Activated T-cell treated with anti-CD3 and anti-CD28 coated beads, Interleukin-2, amount 50 U/mL, for 24 hours (primary cell): Measurements from ENCODE around the gene DYNLT2B.
"Not testable (repeated sequence)": the region's sequence is repeated elsewhere in the genome, so short reads cannot be mapped to it uniquely, and the experiment has no call there.

Experiments used
- DNase-seq: peaks from one replicate; pipeline ENCODE4 v3.0.0-alpha.2; 2020
- H3K27ac Mint-ChIP-seq: 2 replicates; pipeline ENCODE4 v1.8.0; 2020; ENCODE audit warnings: mild to moderate bottlenecking, mixed read lengths
- H3K27me3 Mint-ChIP-seq: 2 replicates; pipeline ENCODE4 v1.8.0; 2020; ENCODE audit warnings: mixed read lengths
- H3K36me3 Mint-ChIP-seq: 2 replicates; pipeline ENCODE4 v1.8.0; 2020; ENCODE audit warnings: low read depth, mixed read lengths
- H3K4me1 Mint-ChIP-seq: 2 replicates; pipeline ENCODE4 v1.8.0; 2020; ENCODE audit warnings: low read depth, mixed read lengths
- H3K4me3 Mint-ChIP-seq: 2 replicates; pipeline ENCODE4 v1.8.0; 2020; ENCODE audit warnings: mild to moderate bottlenecking, moderate library complexity, mixed read lengths
- H3K9me3 Mint-ChIP-seq: 2 replicates; pipeline ENCODE4 v1.8.0; 2020; ENCODE audit warnings: mixed read lengths

The DYNLT2B gene

GRCh38 chr3:196339493-196340254, 21.6 kb upstream of the DYNLT2B start:
- Mint-ChIP-seq H3K27me3 (no peaks in the 10 kb centered on the region), H3K4me1 (peaks cover 8% of the 10 kb centered on the region), H3K27ac (no peak overlapping the region), H3K9me3 (no peaks in the 10 kb centered on the region), H3K4me3 (no peak overlapping the region), H3K36me3 (no peaks in the 10 kb centered on the region)
- DNase-seq: no peak

- Mint-ChIP-seq H3K36me3 (no peaks in the 10 kb centered on the region), H3K4me1 (peaks cover 8% of the 10 kb centered on the region), H3K27ac (no peak overlapping the region), H3K4me3 (no peak overlapping the region), H3K9me3 (no peaks in the 10 kb centered on the region), H3K27me3 (no peaks in the 10 kb centered on the region)
- no peak for DNase-seq
Observed at GRCh38 chr3:196339044-196339443, 21.0 kb upstream of the DYNLT2B start.

DNA sequence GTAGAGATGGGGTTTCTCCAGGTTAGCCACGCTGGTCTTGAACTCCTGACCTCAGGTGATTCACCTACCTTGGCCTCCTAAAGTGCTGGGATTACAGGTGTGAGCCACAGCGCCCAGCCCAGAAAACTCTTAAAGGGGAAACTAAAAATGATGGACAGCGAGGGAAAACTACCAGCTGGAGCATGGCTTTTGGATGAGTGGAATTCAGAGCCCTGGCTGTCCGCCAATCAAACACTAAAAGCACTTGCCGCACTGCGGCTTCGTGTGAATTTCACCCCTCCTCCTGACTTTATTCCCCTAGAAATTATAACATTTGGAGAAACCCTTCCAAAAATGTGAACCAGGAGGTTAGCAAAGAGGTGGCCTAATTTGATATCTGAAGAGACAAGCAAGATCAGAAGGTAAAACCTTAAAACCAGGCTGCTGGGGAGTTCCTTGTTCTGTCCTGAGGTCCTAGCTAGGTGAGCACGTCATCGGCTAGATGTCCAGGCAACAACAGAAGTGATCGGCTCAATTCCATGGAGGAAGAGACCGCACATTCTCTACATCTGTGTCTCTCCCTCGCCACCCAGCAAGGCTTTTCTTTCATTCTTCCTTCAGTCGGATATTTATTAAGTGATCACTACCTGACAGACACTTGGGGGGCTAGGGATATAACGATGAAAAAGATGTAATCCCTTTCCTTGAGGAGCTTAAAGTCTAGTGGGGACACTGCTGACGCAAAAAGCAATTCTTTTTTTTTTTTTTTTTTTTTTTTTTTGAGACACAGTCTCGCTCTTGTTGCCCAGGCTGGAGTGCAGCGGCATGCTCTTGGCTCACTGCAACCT, 18.5 kb upstream of the DYNLT2B start:
- Mint-ChIP-seq H3K36me3 (no peaks in the 10 kb centered on the region), H3K9me3 (no peaks in the 10 kb centered on the region), H3K27me3 (no peaks in the 10 kb centered on the region), H3K4me1 (peaks cover 8% of the 10 kb centered on the region), H3K4me3 (no peak overlapping the region), H3K27ac (no peak overlapping the region)
- no peak for DNase-seq

- DNase-seq: no peak
- H3K27ac Mint-ChIP-seq: no peak overlapping the region
- H3K4me1 Mint-ChIP-seq: peaks cover 4% of the 10 kb centered on the region
- no peaks in the 10 kb centered on the region for H3K9me3 Mint-ChIP-seq
- H3K27me3 Mint-ChIP-seq: no peaks in the 10 kb centered on the region
- no peaks in the 10 kb centered on the region for H3K36me3 Mint-ChIP-seq
- H3K4me3 Mint-ChIP-seq: no peak overlapping the region
Observed at GRCh38 chr3:196335503-196335948, 17.5 kb upstream of the DYNLT2B start.

- Mint-ChIP-seq H3K27ac (no peak overlapping the region), H3K4me1 (no peaks in the 10 kb centered on the region), H3K27me3 (no peaks in the 10 kb centered on the region), H3K36me3 (no peaks in the 10 kb centered on the region), H3K4me3 (no peak overlapping the region), H3K9me3 (no peaks in the 10 kb centered on the region)
- no peak for DNase-seq
Observed at GRCh38 chr3:196334982-196335381, 16.9 kb upstream of the DYNLT2B start.

- no peak for DNase-seq
- no peaks in the 10 kb centered on the region for H3K4me1 Mint-ChIP-seq
- no peaks in the 10 kb centered on the region for H3K36me3 Mint-ChIP-seq
- no peak overlapping the region for H3K27ac Mint-ChIP-seq
- no peaks in the 10 kb centered on the region for H3K9me3 Mint-ChIP-seq
- no peaks in the 10 kb centered on the region for H3K27me3 Mint-ChIP-seq
- no peak overlapping the region for H3K4me3 Mint-ChIP-seq
Observed at GRCh38 chr3:196332168-196332567, 14.1 kb upstream of the DYNLT2B start.

GRCh38 chr3:196327405-196327804, 9.4 kb upstream of the DYNLT2B start:
- Mint-ChIP-seq H3K9me3 (no peaks in the 10 kb centered on the region), H3K27me3 (no peaks in the 10 kb centered on the region), H3K27ac (no peak overlapping the region), H3K4me1 (no peaks in the 10 kb centered on the region), H3K36me3 (no peaks in the 10 kb centered on the region), H3K4me3 (no peak overlapping the region)
- DNase-seq: no peak

DNA sequence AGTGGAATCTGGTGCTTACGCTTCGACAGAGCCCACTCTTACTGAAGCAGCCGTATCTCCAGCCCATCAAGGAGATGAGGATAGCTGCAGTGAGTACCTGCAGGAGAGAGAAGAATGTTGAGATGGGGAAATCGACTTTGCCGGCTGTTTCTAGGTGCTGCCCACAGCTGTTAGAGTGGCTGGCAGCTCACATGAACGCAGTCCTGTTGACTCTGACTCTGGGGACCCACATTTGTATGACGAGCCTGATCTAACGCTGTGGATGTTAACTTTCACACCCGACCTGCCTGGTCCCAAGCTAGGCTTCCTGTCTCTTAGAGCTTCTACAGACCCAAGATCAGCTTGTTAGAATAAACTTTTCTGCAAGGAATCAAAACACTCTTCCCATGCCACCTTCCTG, 8.9 kb upstream of the DYNLT2B start:
- Mint-ChIP-seq H3K27ac (no peak overlapping the region), H3K36me3 (no peaks in the 10 kb centered on the region), H3K4me1 (no peaks in the 10 kb centered on the region), H3K9me3 (no peaks in the 10 kb centered on the region), H3K4me3 (no peak overlapping the region), H3K27me3 (no peaks in the 10 kb centered on the region)
- no peak for DNase-seq

DNA sequence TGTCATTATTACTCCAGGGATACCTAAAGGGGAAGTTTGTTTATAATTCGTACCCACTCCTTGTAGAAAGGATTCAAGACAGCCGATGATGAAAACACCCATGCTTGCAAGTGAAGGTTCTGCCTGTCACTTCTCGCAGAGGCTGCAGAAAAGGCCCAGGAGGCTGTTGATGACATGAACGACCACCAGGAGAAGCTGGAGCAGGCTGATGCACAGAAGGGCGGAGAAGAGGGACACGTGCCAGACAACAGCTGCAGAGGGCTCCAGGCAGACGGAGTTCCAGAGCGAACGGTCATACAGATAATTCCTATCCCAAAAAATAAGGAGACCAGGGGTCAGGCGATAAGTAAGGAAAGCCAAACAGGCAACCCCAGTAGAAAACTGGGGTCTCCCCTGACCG, 5.7 kb upstream of the DYNLT2B start:
- Mint-ChIP-seq H3K4me1 (peaks cover 9% of the 10 kb centered on the region), H3K9me3 (no peaks in the 10 kb centered on the region), H3K36me3 (no peaks in the 10 kb centered on the region), H3K4me3 (no peak overlapping the region), H3K27ac (no peak overlapping the region), H3K27me3 (no peaks in the 10 kb centered on the region)
- DNase-seq: no peak

DNA sequence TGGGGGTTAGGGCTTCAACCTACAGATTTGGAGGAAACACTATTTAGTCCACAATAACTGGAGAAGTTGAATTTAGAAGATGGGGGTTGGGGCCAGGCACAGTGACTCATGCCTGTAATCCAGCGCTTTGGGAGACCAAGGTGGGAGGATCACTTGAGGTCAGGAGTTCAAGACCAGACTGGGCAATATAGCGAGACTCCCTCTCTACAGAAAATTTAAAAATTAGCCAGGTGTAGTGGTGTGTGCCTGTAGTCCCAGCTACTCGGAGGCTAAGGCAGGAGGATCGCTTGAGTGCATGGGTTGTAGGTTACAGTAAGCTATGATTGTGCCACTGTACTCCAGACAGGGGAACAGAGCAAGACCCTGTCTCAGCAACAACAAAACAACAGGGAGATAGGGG, 5.0 kb upstream of the DYNLT2B start:
- H3K4me3 Mint-ChIP-seq: no peak overlapping the region
- H3K4me1 Mint-ChIP-seq: peaks cover 9% of the 10 kb centered on the region
- no peak for DNase-seq
- peaks cover under 1% of the 10 kb centered on the region for H3K36me3 Mint-ChIP-seq
- no peaks in the 10 kb centered on the region for H3K9me3 Mint-ChIP-seq
- no peaks in the 10 kb centered on the region for H3K27me3 Mint-ChIP-seq
- H3K27ac Mint-ChIP-seq: no peak overlapping the region

- peaks cover 13% of the 10 kb centered on the region for H3K4me1 Mint-ChIP-seq
- H3K9me3 Mint-ChIP-seq: no peaks in the 10 kb centered on the region
- no peaks in the 10 kb centered on the region for H3K27me3 Mint-ChIP-seq
- H3K36me3 Mint-ChIP-seq: peaks cover 4% of the 10 kb centered on the region
- DNase-seq: no peak
- H3K4me3 Mint-ChIP-seq: no peak overlapping the region
- H3K27ac Mint-ChIP-seq: no peak overlapping the region
Observed at GRCh38 chr3:196321162-196321561, 3.1 kb upstream of the DYNLT2B start.

DNA sequence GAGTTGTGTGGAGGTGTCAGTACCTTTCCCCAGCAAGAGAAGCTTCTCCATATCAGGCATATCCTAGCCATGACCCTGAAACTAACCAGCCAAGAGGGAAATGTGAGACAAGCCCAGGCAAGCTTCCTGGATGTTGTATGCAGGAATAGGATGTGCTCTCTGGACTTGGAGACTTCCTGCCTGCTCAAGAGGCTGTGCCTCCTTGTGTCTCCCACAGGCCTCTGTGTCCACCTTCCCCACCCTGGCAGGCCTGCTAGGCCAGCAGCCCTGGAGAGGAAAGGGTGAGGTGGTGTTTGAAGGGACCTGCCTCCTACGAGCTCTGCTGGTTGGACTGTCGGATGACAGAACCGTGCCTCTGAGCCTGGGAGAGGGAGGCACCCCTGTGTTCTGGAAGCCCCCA, 2.1 kb upstream of the DYNLT2B start:
- Mint-ChIP-seq H3K9me3 (no peaks in the 10 kb centered on the region), H3K4me1 (peaks cover 17% of the 10 kb centered on the region), H3K27ac (no peak overlapping the region), H3K36me3 (peaks cover 4% of the 10 kb centered on the region), H3K4me3 (peak overlapping the region; percentile 8), H3K27me3 (no peaks in the 10 kb centered on the region)
- DNase-seq: no peak

GRCh38 chr3:196316799-196317686, 997 bp downstream of the DYNLT2B start:
- H3K36me3 Mint-ChIP-seq, H3K27me3 Mint-ChIP-seq, H3K9me3 Mint-ChIP-seq, DNase-seq: not testable (repeated sequence)
- Mint-ChIP-seq H3K27ac (peak overlapping the region; percentile 98), H3K4me3 (peak overlapping the region; percentile 94), H3K4me1 (peaks cover 17% of the 10 kb centered on the region)

- peaks cover 7% of the 10 kb centered on the region for H3K36me3 Mint-ChIP-seq
- no peaks in the 10 kb centered on the region for H3K9me3 Mint-ChIP-seq
- no peak overlapping the region for H3K4me3 Mint-ChIP-seq
- DNase-seq: no peak
- no peaks in the 10 kb centered on the region for H3K27me3 Mint-ChIP-seq
- no peak overlapping the region for H3K27ac Mint-ChIP-seq
- H3K4me1 Mint-ChIP-seq: peaks cover 14% of the 10 kb centered on the region
Observed at GRCh38 chr3:196315821-196316220, 2.2 kb downstream of the DYNLT2B start.
